Fibroblast of skin of scalp (primary cell): ENCODE data around the gene APOM.
A peak's percentile ranks its signal among the peaks of the same experiment; 100 is the strongest.

Experiments used
- DNase-seq: peaks from one replicate; pipeline ENCODE4 v3.0.0-alpha.2; 2013

Gene APOM

GRCh38 chr6:31631209-31631608, 24.5 kb upstream of the APOM start:
- DNase-seq = no peak

GRCh38 chr6:31631681-31632278, 23.9 kb upstream of the APOM start:
- DNase-seq = no peak

GRCh38 chr6:31632279-31632946, 23.3 kb upstream of the APOM start:
- DNase-seq = no peak

DNA sequence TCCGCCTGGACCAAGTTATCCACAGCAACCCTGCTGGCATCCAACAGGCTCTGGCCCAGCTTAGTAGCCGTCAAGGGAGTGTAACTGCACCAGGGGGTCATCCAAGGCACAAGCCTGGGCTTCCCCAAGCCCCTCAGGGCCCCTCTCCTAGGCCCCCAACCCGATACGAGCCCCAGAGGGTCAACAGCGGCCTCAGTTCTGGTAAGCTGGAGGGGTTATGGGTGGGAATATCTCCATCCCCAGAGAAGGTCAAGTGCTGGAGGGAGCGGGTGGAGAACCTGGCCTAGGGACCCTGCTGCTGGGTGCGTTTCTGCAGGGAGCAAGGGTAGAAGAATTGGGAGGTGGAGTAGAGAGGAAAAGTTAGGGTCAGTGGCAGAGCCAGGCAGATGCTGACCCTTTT, 22.2 kb upstream of the APOM start:
- DNase-seq = no peak

- DNase-seq = no peak
Measured at GRCh38 chr6:31634131-31634530, 21.6 kb upstream of the APOM start.

DNA sequence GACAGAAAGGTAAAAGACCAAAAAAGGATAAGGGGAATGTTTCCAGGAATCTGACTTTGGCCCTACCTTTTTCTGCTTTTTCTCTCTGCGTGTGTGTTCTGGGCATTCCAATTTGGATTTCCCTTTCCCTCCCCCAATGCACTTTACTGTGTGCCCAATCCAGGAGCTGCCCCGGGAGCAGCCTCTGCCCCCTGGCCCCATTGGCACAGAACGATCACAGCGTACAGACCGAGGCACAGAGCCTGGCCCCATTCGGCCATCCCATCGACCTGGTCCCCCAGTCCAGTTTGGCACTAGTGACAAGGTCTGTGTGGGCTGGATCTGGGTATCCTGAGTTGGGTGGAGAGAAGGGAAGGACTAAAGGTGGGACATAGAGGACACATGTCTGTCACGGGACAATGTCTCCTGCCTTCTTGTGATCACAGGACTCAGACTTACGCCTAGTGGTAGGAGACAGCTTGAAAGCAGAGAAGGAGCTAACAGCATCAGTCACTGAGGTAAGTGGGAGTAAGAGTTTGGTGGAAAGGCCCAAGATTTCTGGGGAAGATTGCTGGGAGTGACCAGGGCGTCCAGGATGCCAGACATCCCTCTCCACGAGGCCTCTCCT, 20.6 kb upstream of the APOM start:
- no peak for DNase-seq

GRCh38 chr6:31636698-31637596, 18.7 kb upstream of the APOM start:
- no peak for DNase-seq

GRCh38 chr6:31639043-31639442, 16.7 kb upstream of the APOM start:
- DNase-seq = no peak

- peak; percentile 44 for DNase-seq
Measured at GRCh38 chr6:31639449-31639861, 16.2 kb upstream of the APOM start.

DNA sequence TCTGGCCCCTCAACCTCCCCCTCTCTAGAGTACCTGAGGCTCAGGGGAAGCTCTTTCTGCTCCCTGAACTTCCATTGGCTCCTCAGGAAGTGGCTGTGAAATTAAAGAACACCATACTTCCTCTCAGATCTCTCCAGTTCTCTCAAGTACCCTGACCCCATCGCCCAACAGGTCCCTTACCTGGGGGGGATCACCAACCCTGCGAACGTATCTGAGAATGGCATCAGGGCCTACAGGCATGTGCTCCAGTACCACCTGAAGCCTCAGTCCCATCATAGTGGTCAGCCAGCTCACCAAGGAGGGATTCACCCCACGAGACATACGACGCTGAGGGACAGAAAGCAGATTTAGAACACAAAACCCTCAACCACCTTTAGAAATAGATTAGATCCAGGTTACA, 15.1 kb upstream of the APOM start:
- no peak for DNase-seq

DNA sequence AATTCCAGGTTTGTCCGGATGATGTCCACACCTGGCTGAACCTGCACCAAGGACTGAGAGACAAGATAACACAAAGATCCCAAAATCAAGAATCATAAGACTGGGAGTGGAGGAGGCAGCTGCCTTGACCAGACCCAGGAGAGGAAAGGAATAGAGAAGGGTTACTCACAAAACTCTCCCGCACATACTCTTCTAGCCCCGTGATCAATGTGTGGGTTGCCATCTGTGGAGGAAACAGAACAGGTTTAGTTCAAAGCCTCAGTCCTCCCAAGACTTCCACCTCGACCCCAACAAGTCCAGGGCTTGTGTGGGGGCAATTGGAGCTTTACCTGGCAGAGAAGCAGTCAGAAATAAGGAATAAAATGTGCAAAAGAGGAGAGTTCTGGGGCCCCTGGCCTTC, 14.3 kb upstream of the APOM start:
- DNase-seq = no peak

- no peak for DNase-seq
Measured at GRCh38 chr6:31642798-31643570, 12.7 kb upstream of the APOM start.

DNA sequence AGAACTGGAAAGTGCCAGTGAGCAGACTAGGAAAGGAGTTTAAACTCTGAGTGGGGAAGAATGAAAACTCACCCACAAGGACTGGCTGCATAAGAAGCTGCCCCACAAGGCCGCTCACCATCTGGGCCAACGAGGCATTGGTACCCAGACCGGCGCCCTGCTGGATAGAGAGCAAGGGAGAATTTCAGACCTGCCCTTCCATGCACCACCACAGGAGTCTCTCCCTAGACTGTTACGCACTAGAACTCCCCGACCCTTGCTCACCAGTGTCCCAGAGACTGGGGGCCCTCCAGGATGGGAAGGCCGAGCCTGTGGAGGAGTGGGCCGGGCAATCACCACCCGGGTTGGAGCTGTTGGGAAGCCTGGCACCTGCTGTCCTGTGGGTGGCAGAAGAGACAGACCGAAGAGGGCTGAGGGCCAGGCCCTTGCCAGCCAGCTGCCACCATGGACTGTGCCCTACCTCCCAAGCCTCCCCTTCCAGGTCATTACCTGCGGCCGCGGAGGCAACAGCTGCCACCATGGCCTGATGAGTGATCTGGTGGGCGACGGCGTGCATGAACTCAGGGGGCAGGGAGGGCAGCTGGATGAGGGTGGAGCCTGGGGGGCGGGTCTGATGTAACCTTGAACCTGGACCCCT, 11.8 kb upstream of the APOM start:
- DNase-seq = no peak

DNA sequence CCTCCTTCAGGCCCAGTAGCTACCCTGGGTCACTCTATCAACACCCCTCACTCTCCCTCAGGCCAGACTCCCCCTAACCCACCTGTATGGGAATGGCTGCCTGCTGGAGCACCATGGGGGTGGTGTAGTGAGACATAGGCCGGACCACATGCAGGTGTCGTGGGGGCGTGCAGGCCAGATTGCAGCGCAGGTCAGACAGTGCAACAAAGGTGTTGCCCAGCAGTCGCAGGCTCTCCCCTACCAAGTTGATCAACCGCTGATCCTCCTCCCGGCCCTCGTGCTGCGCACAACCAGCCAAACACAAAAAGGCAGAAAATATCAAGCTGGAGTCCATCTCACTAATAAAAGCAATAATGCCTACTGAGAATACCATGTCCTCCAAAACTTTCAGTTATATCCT, 10.4 kb upstream of the APOM start:
- DNase-seq = no peak

DNA sequence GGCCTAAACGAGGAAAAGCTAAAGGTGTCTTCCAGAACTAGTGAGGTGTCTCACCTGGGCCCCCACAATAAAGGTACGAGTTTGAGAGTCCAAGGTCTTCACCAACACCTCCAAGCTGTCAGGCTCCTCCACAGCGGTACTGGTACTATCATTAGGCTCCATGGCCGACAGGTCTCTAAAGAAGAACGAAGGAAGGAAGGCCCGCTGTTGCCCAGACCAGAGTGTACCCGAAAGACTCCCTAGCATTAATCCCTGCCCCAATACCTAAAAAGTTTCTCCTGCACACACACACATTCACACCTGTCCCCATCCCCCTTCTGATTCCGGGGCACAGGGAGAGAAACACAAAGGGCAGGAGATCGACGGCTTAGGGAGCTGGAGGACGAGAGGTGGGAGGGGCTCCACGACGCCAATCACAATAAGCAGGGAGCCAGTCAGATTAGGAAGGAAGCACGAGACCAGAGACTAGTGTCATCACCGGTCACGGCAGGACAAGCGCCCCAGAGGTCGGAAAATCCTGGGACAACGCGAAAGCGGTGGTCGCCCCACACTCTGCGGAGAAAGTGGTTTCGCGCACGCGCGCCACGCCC, 4.0 kb upstream of the APOM start:
- DNase-seq = peak; percentile 76

DNA sequence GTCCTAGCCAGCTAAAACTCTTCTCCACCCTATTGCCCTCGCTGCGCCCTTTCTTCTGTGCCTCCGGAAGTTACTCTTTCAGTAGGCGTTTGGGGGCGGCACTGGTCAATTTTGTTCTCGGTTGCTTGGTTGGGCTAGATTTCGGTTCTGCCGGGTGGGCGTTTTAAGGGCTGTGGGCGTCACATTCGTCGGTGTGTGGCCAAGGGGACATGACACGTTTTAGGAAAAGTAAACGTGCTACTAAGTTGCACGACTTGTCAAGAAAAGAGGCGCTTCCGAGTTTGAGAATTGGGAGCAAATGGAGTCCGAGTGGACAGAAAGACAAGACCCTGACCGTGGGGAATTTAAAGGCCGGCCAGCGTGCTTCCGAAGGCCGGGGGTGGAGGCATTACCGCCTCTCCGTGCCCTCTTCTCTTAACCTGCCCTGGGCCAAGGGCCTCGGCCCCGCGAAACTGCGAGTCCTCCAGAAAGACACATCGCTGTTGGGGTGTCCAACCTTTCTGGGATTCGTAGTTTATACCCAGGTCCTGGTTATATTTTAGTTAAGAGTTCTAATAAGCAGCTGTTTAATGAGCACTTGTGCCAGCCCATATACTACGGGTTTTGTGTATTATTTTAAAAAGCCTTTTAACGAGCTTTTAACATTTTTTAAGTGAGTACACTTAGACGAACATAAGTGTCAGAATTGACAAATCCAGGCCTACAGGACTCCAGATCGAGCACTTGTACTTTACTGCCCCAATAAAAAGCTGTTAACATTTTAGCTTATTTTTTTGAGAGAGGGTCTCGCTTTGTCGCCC, 2.6 kb upstream of the APOM start:
- peak; percentile 94 for DNase-seq

DNA sequence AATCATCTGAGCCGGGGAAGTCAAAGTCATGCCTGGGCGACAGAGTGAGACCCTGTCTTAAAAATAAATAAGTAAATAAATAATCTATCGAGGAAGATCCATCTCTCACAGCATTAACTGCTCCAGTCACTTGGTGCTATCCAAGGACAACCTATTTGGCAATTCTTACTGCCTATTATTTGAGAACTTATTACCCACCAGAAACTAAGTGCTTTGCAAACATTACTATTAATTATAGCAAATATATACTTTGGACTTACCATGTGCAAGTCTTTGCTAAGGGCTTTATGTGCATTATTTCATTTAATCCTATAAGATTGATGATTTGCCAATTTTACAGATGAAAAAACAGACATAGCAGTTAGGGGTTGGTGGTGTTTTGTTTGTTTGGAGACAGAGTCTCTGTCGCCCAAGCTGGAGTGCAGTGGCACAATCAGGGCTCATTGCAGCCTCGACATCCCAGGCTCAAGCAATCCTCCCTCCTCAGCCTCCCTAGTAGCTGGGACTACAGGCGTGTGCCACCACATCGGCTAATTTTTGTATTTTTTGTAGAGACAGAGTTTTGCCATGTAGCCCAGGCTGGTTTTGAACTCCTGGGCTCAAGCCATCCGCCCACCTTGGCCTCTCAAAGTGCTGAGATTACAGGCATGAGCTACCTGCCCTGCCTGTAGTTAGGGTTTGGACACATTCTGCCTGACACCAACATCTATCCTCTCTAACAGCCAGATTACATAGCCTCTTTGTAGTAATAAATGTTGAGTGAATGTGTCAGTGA, 933 bp upstream of the APOM start:
- DNase-seq = no peak

DNA sequence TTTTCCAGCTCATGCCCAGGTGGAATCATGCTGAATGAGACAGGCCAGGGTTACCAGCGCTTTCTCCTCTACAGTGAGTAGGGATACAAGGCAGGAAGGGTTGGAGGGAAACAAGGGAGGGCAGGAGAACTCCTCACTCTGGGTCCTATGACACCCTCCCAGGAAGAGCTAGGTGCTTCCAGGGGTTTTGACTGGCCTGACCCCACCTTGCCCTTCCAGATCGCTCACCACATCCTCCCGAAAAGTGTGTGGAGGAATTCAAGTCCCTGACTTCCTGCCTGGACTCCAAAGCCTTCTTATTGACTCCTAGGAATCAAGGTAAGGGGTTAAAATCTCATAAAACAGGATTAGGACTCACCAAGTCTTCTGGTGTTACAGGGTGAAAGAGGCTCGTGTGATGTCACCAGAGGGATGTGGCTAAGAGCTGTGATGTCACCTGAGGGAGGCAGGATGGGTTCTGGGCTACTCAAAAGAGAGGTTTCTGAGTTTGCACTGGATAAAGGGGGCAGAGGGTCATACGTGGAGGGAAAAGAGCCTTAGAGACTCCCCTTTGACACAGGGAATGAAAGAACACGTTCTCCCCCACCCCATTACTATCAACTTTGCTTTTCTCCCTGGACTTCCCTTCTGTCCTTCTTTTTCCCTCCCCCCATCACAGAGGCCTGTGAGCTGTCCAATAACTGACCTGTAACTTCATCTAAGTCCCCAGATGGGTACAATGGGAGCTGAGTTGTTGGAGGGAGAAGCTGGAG, 1.9 kb downstream of the APOM start:
- DNase-seq = no peak

- DNase-seq = no peak
Measured at GRCh38 chr6:31658158-31658688, 2.5 kb downstream of the APOM start.
